HG02610 (cell line): ENCODE data around the gene CYTH4.

Experiments
- ATAC-seq: cut with Tn5 transposase; IDR thresholded peaks from one replicate; pipeline ENCODE4 v1.9.1; 2021; ENCODE audit warnings: mild to moderate bottlenecking, moderate library complexity; ENCODE audit not compliant: unreplicated experiment

The CYTH4 gene

DNA sequence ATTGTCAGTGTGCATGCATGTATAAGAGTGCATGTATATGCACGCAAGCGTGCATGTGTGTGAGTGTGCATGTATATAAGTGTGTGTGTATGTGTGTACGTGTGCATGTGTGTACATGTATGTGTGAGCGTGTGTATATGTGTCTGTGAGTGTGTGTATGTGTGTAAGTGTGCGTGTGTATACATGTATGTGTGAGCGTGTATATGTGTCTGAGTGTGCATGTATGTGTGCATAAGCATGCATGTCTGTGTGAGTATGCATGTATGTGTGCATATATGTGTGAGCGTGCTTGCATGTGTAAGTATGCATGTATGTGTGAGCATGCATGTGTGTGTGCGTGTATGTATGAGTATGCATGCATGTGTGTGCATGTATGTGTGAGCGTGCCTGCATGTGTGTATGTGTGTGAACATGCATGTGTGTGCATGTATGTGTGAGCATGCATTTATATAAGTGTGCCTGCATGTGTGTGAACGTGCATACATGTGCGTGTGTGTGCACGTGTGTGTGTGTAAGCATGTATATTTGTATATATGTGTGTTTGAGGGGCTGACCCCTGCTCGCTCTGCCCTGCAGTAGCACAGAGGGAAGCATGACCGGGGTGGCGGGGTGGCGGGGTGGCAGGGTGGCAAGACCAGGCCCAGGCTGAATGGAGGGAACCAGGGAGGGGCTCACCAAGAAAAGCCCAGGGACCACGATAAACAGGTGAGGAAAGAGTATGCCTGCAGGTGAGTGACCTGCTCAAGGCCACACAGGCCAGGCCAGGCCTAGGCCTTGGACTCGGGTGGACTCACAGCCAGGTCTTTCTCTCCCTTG is 26.3 kb downstream of the CYTH4 start:
- no peak for ATAC-seq

DNA sequence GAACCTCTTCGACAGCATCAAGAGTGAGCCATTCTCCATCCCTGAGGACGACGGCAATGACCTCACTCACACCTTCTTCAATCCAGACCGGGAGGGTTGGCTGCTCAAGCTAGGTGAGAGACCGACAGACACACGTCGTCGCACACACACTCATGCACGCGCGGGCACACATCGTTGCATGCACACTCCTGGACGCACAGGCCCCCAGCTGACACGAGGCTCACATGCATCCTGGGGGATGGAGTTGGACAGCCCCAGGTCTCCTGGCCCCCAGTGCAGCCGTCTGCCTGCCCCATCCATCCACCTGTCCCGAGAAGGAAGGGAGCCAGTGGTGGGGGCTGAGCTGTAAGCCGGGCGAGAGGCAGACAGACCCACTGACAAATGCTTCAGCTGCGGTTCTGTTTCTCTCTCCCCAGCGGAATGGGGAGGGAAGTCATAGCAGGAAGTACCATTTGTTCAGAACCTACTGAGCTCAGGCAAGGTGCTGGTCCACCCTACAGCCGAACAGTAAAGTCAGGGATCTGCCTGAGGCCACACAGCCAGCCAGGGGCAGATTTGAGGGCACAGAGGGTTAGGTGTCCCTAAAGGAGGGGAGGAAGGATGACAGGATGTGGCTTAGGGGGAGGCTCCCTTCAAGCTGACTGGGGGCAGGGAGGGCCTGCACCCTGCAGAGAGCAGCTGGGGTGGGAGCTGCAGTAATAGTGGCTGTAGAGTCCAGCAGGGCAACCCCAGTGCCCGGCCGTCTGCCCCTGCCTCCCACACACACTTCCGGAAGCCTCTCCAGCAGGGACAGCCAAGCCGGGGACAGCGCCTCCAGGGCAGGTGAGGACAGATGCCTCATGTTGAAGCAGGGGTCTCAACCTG is 27.1 kb downstream of the CYTH4 start:
- ATAC-seq, result no peak

DNA sequence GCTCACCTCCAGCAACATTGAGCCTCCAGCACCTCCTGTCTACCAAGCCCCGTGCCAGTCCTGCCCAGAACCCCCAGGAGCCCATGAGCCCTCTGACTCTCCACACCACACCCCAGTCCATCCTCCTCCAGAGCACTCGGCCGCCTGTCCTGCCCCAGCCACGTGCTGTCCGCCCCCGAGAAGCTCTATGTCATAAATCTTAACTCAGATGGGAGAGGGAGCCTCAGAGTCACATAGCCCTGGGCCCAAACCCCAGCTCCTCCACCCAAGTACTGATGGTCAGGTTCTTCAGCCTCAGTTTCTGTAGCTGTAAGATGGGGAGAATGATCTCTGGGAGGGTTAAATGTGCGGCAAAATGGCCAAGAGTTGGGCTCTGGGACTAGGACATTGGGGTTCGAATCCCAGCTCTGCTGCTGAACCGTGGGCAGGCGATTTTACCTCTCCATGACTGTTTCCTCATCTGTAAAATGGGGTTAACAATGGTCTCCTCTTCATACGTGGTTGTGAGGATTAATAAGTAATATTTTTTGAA is 27.8 kb downstream of the CYTH4 start:
- ATAC-seq, result no peak

DNA sequence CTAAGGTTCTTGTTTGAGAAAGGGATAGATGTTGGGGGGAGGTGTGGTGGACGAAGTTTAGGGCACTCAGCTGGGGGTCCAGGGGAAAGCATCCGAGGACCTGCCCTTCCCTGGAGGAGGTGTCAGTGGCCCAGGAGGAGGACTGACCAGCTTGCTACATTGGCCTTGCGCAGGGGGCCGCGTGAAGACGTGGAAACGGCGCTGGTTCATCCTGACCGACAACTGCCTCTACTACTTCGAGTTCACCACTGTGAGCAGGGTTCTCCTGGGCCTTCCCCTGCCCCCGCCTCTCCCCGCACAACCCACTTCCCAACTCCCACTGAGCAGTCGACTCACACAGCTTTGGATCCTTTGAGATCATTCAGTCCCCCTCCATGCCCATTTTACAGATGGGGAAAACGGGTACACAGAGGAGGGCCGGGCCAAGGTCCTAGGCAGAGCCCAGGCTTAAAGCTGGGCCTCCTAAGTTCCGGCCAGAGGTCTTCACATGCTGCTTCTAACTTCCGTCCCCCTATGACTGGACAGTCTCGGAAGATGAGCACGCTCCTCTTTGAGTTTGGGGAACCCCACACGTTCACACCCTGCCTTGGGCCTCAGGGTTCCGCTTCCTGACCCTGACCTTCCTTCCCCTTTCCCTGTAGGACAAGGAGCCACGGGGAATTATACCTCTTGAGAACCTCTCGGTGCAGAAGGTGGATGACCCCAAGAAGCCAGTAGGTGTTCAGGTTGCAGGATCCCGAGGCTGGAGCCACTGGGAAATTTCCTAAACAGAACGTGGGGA is 28.7 kb downstream of the CYTH4 start:
- no peak for ATAC-seq

DNA sequence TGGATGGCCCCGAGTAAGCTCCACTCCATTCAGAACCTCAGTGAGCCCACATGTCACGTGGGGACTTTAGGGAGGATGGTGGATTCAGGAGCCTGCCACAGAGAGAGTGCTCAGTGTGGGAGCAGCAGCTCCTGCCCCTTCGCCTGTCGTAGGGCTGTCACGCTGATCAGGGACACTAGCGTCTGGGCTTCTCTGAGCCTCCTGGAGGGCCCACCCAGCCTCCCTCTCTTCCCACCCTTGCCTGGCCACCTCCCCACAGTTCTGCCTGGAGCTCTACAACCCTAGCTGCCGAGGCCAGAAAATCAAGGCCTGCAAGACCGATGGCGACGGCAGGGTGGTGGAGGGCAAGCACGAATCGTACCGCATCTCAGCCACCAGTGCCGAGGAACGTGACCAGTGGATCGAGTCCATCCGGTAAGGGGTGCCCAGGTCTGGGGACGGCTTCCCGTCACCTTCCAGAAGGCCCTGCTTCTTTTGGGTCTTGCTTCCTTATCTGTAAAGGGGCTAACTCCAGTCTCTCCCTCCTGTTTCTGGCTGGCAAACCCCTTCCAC is 29.5 kb downstream of the CYTH4 start:
- no peak for ATAC-seq

DNA sequence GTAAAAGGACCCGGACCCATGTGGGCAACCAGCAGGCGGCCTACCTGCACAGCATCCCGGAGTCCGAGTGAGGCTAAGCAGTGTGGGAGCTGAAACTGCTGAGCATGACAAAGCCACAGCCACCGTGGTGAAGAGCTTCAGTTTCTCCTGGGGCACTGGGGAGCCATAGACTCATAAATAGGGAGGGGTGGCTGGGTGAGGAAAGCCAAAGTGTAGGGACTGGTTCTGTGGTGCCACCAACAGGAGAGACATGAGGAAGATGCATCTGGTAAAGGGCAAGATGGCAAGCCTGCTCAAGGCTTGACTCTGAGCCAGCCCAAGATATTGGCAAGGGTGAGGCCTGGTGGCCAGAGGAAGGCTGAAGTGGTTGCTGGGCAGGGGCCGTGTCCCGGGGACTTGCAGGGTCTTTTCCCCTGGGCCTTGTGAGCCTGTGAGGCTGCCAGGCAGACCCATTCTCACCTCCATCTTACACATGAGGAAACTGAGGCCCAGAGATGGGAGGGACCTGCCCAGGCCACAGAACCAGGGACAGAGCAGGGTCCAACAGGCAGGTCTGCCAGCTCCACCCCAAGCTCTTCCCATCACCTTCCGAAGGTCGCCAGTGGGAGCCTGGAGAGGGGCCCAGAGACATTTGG is 30.4 kb downstream of the CYTH4 start:
- ATAC-seq, result no peak

DNA sequence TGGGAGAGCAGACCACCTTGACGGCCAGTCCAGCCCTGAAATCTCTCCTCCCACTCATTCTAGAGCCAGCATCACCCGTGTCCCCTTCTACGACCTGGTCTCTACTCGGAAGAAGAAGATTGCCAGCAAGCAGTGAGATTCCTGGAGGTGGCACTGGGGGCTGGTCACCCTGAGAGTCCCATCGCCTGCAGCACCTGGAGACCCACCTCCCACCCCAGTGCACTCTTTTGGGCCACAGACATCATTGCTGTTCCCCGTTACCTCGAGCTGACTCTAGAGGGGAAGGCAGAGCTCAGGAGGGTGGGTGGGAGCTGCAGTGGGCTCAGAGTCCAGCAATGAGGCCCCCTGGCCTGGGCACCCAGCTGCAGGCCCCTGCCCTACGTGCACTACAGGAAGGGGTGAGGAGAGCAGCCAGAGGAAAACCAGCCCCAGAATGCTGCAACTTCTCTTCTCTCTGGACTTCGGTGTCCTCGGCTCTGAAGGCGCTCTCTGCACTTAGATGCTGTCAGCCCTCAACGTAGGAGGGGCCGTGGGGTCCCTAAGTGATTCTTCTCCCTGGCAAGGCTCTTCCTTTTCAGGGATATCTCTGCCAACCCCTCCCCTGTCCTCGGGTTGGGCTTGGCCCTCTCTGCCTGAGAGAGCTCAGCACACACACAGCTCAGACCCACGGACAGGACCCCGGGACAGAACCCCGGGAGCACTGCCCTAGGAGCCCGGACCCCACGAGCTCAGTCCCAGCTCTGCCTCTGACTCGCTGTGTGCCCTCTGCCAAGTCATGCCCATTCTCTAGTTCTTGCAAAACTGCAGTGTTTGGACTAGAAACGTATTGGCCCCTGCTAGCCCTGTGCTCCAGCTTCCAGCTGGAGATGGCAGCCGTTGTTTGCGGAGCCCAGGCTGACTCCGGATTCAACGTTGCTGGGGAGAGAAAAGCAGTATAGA is 31.3 kb downstream of the CYTH4 start:
- no peak for ATAC-seq

DNA sequence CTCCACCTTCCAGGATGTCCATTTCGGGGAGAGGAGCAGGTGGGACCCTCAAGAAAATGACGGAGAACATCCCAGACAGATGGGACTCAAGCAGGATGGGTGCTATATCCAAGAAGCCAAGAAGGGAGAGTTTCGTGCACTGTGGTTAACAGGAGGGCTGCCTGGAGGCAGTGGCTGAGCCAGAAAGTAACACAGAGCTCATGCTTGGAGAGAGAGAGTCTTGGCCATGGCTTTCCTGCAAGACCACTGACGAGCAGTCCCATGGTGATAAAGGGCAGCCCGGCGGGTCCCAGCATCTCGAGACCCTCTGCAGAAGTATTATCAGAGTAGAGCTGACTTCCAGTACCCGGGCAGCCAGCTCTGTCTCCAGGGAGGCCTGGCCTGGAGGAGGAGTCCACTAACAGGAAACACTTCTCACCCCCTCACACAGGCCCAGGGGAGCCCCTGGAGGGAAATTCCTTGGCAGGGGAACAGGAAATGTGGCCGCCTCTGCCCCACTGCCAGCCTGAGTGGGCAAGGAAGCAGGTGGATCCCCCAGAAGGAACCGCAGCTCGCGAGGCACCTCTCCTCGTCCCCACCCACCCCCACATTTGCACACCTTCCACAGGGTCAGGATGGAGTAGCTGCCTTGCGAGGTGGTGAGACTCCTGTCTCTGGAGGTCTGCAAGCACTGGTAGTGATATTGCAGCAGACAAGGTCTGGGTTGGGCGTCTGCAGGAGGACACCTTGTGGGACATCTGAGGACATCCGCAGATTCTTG is 32.2 kb downstream of the CYTH4 start:
- ATAC-seq, result no peak

DNA sequence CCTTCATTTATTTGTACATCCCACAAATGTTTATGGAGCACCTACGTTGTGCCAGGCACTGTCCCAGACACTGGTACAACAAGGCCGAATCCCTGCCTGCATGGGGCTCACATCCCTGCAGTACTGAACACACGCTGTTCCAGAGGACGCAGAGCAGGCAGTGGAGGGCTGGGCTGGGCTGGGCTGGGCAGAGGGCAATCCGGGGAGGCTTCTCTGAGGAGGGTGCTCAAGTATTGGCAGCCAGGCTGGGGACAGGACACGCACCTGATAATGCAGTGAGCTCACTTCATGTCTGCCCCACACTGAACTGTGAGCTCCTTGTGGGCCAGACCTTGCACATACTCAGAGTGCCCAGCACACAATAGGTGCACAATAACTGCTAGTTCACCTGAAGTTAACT is 34.1 kb downstream of the CYTH4 start:
- no peak for ATAC-seq

DNA sequence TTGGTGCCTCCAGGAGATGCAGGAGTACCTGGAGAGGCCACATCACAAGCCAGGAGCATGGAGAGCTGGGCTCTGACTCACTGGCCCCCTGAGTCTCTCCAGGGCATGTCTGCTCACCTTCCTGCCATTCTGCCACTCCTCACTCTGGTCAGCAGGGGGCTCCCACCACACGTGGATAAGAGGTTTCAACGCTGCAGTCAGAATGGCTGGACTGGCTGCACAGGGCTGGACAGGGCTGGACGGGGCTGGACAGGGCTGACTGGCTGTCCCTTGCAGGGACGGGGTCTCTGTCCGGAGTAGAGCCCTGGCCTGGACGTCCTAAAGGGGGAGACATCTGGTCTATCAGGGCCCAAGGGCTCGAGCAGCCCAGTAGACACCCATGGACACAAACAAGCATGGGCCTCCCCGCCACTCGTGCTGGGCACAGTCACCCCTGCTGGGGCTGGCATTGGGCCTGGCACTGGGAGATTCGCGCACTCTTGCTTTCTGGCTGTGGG is 34.6 kb downstream of the CYTH4 start:
- no peak for ATAC-seq

DNA sequence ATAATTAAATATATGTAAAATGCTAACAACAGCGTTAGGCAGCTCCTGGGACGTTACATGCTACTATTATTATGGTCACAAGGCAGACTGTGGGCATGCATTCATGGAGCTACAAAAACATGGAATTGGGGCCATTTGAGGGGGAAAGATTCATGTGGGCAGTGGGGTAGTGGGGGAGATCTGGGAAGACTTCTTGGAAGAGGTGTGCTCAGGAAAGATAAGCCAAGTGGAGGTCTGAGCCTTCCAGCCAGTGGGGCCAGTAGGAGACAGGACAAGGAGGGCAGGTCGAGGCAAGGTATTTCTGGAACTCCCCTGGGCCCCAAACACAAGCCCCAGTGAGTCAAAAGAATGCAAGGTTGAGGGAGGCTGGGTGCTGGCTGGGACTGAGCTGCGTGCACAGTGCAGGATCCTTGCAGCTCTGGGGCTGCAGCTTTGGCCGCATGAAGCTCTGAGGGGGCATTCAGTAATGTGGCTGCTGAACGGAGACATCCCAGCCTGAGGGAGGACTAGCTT is 35.4 kb downstream of the CYTH4 start:
- ATAC-seq, result no peak

DNA sequence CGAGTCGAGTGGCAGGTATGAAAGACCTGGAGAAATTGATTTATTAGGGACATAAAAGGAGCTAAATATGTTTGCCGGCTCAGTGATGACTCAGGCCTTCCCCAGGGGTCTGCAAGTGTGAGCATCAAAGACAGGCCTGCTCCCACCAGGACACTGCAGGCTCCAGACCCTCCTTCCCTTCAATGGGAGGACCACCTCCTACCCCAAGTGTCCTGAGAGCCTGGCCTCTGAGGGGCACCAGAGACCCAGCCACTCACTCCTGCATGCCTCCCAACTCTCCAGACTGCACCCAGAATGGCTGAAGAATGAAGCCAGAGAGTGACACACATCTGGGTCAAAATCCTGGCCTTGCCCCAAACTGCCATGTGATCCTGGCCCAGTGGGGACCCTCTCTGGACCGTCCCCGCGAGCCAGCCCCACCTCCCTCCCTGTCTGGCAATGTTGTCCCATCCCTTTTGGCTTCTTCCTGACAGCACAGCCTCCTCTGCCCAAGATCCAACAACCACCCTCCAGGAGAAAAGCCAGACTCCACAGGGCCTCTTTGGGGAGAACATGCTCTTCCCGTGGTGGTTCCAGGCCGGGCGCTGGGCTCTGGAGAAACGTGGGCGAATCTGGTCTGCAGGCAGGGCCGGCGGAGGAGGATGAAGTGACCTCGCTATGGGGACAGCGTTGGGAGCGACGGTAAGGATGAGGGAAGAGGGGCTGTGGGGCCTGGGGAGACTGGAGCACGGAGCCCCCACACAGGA is 36.2 kb downstream of the CYTH4 start:
- ATAC-seq, result no peak

DNA sequence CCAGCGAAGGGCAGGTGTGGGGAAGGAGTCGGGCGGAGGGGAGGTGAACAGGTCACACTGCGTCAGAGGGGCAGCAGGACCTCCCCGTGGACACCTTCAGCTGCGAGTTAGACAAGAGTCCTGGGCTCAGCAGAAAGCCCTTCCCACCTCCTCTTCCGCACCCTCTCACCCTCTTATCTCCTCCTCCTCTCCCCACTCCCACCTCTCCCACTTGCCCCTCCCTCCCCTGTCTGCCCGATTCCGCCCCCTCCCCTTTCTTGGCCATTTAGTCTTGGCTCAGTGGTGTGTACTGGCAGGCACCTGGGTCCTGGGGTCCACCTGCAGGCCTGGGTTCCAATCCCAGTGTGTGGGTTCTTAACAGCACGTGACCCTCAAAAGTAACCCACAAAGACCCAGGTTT is 37.2 kb downstream of the CYTH4 start:
- no peak for ATAC-seq

DNA sequence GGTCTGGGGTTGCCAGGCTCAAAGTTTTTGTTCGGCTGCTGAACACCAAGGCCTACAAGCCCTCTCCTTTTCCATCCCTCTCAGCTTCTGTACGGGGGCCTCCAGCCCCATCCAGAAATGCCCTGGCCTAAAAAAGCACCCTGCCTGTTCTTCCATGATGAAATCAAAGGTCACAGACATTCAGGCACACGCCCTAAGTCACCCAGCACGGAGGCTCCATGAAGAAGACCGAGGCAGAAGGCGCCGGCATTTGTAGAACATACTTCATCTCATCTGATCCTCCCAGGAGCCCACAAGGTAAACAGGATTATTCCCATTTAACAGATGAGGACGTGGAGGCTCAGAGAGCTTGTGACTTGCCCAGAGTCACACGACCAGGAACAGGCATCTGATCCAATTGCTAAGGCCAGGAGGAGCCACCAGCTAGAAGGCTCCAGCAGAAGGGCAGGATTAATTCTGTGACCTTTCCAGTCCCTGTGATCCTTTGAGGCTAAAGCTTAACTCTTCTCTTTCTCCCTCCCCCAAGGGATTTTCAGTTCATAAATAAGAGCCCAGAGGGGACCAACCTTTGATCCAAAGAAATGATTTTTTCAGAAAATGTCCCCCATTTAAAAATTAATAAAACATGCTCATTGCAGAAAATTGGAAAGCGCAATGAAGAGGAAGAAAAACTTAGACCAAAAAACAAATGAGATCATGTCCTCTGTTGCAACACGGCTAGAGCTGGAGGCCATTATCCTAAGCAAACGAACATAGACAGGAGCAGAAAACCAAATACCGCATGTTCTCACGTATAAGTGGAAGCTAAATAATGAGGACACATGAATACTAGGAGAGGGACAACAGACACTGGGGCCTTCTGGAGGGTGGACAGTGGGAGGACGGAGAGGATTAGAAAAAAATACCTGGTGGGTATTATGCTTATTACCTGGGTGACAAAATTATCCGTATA is 38.7 kb downstream of the CYTH4 start:
- no peak for ATAC-seq

DNA sequence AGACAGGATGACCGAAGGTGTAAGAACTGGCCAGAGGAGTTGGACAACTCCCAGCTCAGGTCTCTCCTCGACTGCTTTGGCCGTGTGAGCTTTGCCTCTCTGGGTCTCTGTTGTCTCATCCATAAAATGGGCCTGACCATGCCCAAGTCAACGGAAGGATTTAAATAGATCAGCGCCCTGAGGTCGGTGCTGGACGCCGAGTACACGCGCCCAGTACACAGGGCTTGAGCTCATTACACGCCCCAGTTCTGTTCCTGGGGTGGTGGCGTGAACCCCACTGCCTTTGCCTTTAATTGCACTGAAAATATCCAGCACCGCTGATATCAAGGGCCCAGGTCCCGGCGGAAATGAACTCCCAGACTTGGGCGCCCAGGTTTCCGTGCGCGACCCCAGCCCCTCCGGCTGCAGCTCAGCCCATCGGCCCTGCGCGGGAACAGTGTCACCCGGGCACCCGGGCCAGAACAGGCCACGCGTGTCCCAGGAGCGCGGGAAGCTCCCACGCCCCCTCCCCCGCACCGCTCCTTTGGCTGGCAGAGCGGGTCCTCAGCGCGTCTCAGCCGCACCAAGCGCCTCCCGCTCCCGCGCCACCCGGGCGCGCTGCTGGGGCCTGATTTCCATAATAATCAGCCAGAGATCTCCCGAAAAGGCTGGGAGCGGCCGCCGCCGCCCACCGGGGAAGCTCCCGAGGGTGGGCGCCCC is 42.2 kb downstream of the CYTH4 start:
- ATAC-seq, result no peak

DNA sequence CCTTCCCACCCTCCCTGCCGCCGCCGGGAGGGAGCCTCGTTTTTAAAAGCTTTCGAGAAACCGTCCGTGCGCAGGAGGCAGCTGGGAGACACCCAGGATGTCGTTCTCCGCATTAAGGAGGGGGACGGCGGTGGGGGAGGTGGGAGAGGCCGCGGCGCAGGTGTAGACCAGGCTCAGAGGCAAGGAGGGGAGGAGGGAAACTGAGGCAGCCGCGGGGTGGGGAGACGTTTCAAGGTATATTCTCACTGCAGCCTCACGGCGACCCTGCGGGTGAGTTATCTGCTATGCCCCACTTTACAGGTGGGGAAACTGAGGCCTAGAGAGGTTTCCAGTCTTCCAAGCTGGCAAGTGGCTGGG is 42.7 kb downstream of the CYTH4 start:
- ATAC-seq, result no peak
